GM19463 (cell line): ENCODE results near the gene ZNF17.

Experiments used
- ATAC-seq: cut with Tn5 transposase; IDR thresholded peaks from one replicate; pipeline ENCODE4 v1.9.1; 2021; ENCODE audit warnings: mild to moderate bottlenecking, moderate library complexity; ENCODE audit not compliant: unreplicated experiment

Gene ZNF17

GRCh38 chr19:57421037-57421436 is 10.1 kb downstream of the ZNF17 start:
- ATAC-seq, result no peak

- no peak for ATAC-seq
These were observed 23.6 kb downstream of the ZNF17 start for GRCh38 chr19:57434386-57435061.

- peak; percentile 97 for ATAC-seq
These were observed 24.4 kb downstream of the ZNF17 start, which contains the start of gene ZNF749 for GRCh38 chr19:57435062-57435978. TSS of gene ZNF749 (plus strand) at chr19:57435325. CDS start at chr19:57435579, 254 bp downstream.

- ATAC-seq, result no peak
These were observed 25.5 kb downstream of the ZNF17 start for GRCh38 chr19:57436417-57436816.

- ATAC-seq, result no peak
These were observed 27.0 kb downstream of the ZNF17 start for GRCh38 chr19:57437931-57438330.

GRCh38 chr19:57438925-57439324 is 28.0 kb downstream of the ZNF17 start:
- no peak for ATAC-seq

GRCh38 chr19:57441979-57442752 is 31.2 kb downstream of the ZNF17 start:
- ATAC-seq, result no peak

- no peak for ATAC-seq
These were observed 32.2 kb downstream of the ZNF17 start for GRCh38 chr19:57443121-57443696.

- no peak for ATAC-seq
These were observed 41.3 kb downstream of the ZNF17 start for GRCh38 chr19:57452307-57452706.

- ATAC-seq, result no peak
These were observed 54.9 kb downstream of the ZNF17 start for GRCh38 chr19:57465680-57466381.

GRCh38 chr19:57466489-57466888 is 55.5 kb downstream of the ZNF17 start:
- no peak for ATAC-seq
